22Rv1 (cell line): ENCODE data around the gene VIM.
"Not testable (repeated sequence)": the region's sequence is repeated elsewhere in the genome, so short reads cannot be mapped to it uniquely, and the experiment has no call there.

Experiments
- CTCF ChIP-seq: fragments of 450-650 bp; IDR thresholded peaks from 2 replicates; pipeline ENCODE4 v1.5.1; 2017; ENCODE audit warnings: mild to moderate bottlenecking
- ZFX ChIP-seq: fragments of 450-650 bp; IDR thresholded peaks from 2 replicates; pipeline ENCODE4 v1.6.1; 2017; ENCODE audit warnings: antibody characterized with exemption, borderline replicate concordance

GRCh38 chr10:17266549-17266948, 38.5 kb downstream of the VIM start:
- not testable (repeated sequence) for TF ChIP-seq CTCF, ZFX
